Keratinocyte (primary cell): ENCODE results near the gene MAP2K5. TPM values are rescaled to one million over a fixed set of nuclear protein-coding genes. Genes with fewer than 3 reads are reported as not detected.

ENCODE experiments used
- DNase-seq: peaks from one replicate; pipeline ENCODE4 v3.0.0-alpha.2; 2011; ENCODE audit warnings: low read depth, missing footprints, low spot score
- FAIRE-seq: peaks from 2 replicates; lab custom pipeline; 2011; peaks lifted over from hg19 to GRCh38; lab: Jason Lieb, UNC
- H2AFZ ChIP-seq: 2 replicates; pipeline ENCODE4 v1.6.0; 2012; ENCODE audit warnings: low read length, control low read depth, inconsistent platforms; ENCODE audit not compliant: control insufficient read depth
- H3K27ac ChIP-seq: 2 replicates; pipeline ENCODE4 v1.5.1; 2011; ENCODE audit warnings: low read length; ENCODE audit not compliant: control insufficient read depth, insufficient read depth
- H3K27me3 ChIP-seq: 3 replicates; pipeline ENCODE4 v1.6.0; 2011; ENCODE audit warnings: low read length; ENCODE audit not compliant: control insufficient read depth, insufficient read depth; ENCODE audit errors: extremely low read depth
- H3K36me3 ChIP-seq, 2 experiments: 2 replicates in 1 of 2; 3 replicates in 1 of 2; pipeline ENCODE4 v1.5.1; 2011; ENCODE audit warnings: low read length in 2 of 2, mild to moderate bottlenecking in 1 of 2; ENCODE audit not compliant: control insufficient read depth in 2 of 2, insufficient read depth in 2 of 2; ENCODE audit errors: extremely low read depth in 1 of 2
- H3K4me1 ChIP-seq: 3 replicates; pipeline ENCODE4 v1.5.1; 2011; ENCODE audit warnings: low read length; ENCODE audit not compliant: control insufficient read depth, insufficient read depth; ENCODE audit errors: extremely low read depth
- H3K4me2 ChIP-seq: 3 replicates; pipeline ENCODE4 v1.6.0; 2011; ENCODE audit warnings: low read depth, low read length; ENCODE audit not compliant: control insufficient read depth, insufficient read depth; ENCODE audit errors: extremely low read depth
- H3K4me3 ChIP-seq, 3 experiments: fragments of 200-600 bp in 1 of 3; sonication (generic) in 1 of 3; 2 replicates in 2 of 3; 3 replicates in 1 of 3; pipeline ENCODE4 v1.5.1; 2011 to 2016; ENCODE audit warnings: low read length in 3 of 3, mild to moderate bottlenecking in 3 of 3, control low read depth in 2 of 3, inconsistent platforms in 1 of 3, low read depth in 1 of 3, mixed read lengths in 1 of 3, mixed run types in 1 of 3, moderate library complexity in 1 of 3; ENCODE audit not compliant: control insufficient read depth in 2 of 3, insufficient read depth in 2 of 3; ENCODE audit errors: extremely low read depth in 1 of 3
- H3K79me2 ChIP-seq: 2 replicates; pipeline ENCODE4 v1.6.0; 2012; ENCODE audit warnings: low read length; ENCODE audit not compliant: control insufficient read depth, insufficient read depth
- H3K9ac ChIP-seq: 3 replicates; pipeline ENCODE4 v1.6.0; 2011; ENCODE audit warnings: low read length; ENCODE audit not compliant: control insufficient read depth, insufficient read depth; ENCODE audit errors: extremely low read depth
- H3K9me1 ChIP-seq: 3 replicates; pipeline ENCODE4 v1.6.0; 2011; ENCODE audit warnings: low read length; ENCODE audit not compliant: control insufficient read depth, insufficient read depth; ENCODE audit errors: extremely low read depth
- H3K9me3 ChIP-seq: 2 replicates; pipeline ENCODE4 v1.5.1; 2012; ENCODE audit warnings: low read depth, low read length; ENCODE audit not compliant: control insufficient read depth
- H4K20me1 ChIP-seq: 3 replicates; pipeline ENCODE4 v1.6.0; 2011; ENCODE audit warnings: low read length; ENCODE audit not compliant: control insufficient read depth, insufficient read depth; ENCODE audit errors: extremely low read depth
- EZH2 ChIP-seq: IDR thresholded peaks from one replicate; pipeline ENCODE4 v1.6.1; 2012; ENCODE audit warnings: inconsistent platforms, mild to moderate bottlenecking, low read length, moderate library complexity
- dilution Hi-C: fragments of 300-500 bp; cut with MboI; formaldehyde crosslinking; loops from one replicate; pipeline ENCODE4 v1.7.0; 2020; ENCODE audit warnings: low sequenced_read_pairs; ENCODE audit not compliant: extremely low pct_ligation_motif_present
- polyA plus RNA-seq, 5 experiments: library from polyadenylated mRNA; depleted of rRNA in 3 of 5; stranded (reverse) in 3 of 5; stranded (forward) in 1 of 5; unstranded in 1 of 5; fragments of >200 nt; gene quantifications; 1 replicate in 1 of 5; 2 replicates in 3 of 5; 3 replicates in 1 of 5; pipeline versions ENCODE4 v1.2.1 to v1.2.3, GENCODE V29; 2011 to 2012; ENCODE audit warnings: missing spikeins in 2 of 5, low read depth in 1 of 5, low replicate concordance in 1 of 5
- TF ChIP-seq, protein P1 (sequence below), 3 experiments: IDR thresholded peaks in 1 of 3; conservative IDR thresholded peaks in 1 of 3; optimal IDR thresholded peaks in 1 of 3; 2 replicates in 2 of 3; 3 replicates in 1 of 3; pipeline versions ENCODE3 to v1.5.1; 2011; ENCODE audit warnings: low read length in 3 of 3, mild to moderate bottlenecking in 3 of 3, moderate library complexity in 2 of 3, control low read depth in 1 of 3, inconsistent platforms in 1 of 3; ENCODE audit not compliant: insufficient read depth in 2 of 3; ENCODE audit errors: extremely low read depth in 1 of 3

The MAP2K5 gene
- polyA plus RNA-seq, 1 donor (not counting 4 experiments of a cell fraction or from before 2014, with no cell fraction given): 3.6 TPM

DNA sequence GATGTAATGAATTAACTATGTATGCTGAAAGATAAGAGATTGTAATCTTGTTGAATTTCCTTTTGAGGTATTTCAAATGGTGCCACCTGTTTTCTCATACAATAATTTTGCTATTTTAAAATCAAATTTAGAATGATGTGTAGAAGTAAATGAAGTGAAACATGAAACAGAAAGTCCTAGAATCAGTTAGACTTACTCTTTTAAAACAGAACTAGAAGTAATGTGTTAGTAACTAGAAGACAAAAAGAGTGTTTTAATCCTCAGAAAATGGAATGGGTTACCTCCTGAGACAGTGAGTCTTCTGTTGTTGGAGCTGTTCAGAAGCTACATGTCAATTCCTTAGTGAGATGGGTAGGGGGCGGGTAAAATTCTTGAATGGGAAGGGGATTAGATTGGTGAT, 8.1 kb upstream of the MAP2K5 start:
- H3K4me2 ChIP-seq: no peak overlapping the region
- H3K9ac ChIP-seq: no peak overlapping the region
- no peak overlapping the region for H3K4me3 ChIP-seq
- H3K36me3 ChIP-seq: no peaks in the 10 kb centered on the region
- H3K4me1 ChIP-seq: peaks cover 12% of the 10 kb centered on the region
- dilution Hi-C loops: no loop called here
- H3K27me3 ChIP-seq: no peaks in the 10 kb centered on the region
- H3K79me2 ChIP-seq: no peaks in the 10 kb centered on the region
- no peaks in the 10 kb centered on the region for H3K9me3 ChIP-seq
- no peak overlapping the region for H2AFZ ChIP-seq
- no peaks in the 10 kb centered on the region for H4K20me1 ChIP-seq
- DNase-seq (no peak), FAIRE-seq (no peak)
- TF ChIP-seq EZH2: no peak
- TF ChIP-seq, protein P1, sequence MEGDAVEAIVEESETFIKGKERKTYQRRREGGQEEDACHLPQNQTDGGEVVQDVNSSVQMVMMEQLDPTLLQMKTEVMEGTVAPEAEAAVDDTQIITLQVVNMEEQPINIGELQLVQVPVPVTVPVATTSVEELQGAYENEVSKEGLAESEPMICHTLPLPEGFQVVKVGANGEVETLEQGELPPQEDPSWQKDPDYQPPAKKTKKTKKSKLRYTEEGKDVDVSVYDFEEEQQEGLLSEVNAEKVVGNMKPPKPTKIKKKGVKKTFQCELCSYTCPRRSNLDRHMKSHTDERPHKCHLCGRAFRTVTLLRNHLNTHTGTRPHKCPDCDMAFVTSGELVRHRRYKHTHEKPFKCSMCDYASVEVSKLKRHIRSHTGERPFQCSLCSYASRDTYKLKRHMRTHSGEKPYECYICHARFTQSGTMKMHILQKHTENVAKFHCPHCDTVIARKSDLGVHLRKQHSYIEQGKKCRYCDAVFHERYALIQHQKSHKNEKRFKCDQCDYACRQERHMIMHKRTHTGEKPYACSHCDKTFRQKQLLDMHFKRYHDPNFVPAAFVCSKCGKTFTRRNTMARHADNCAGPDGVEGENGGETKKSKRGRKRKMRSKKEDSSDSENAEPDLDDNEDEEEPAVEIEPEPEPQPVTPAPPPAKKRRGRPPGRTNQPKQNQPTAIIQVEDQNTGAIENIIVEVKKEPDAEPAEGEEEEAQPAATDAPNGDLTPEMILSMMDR (optimal IDR thresholded peaks at IDR 0.05 in 1 of 3, IDR thresholded peaks at IDR 0.05 in 1 of 3, conservative IDR thresholded peaks at IDR 0.05 in 1 of 3; ENCODE audit: extremely low read depth in 1 of 3, insufficient read depth in 2 of 3, low read length in 3 of 3): no peak
- no peaks in the 10 kb centered on the region for H3K9me1 ChIP-seq
- H3K27ac ChIP-seq: no peak overlapping the region

DNA sequence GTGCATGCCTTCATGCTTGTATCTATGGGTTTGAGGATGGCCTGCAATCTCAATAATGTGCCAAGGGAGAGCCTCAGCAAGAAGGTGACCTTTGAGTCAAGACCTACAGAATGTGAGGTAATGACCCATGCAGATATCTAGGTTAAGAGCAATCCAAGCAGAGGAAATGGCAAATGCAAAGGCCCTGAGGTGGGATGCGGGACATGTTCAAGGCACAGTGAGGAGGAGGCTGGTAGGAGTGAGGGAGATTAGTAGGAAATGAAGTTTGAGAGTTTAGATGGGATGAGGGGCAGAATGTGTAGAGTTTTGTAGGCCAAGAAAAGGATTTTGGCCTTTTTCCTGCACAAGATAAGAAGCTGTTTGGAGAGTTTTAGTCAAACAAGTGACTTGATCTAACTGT, 4.7 kb upstream of the MAP2K5 start:
- Histone ChIP-seq H2AFZ (no peak overlapping the region), H3K9ac (no peak overlapping the region), H3K27ac (no peak overlapping the region), H3K9me3 (no peaks in the 10 kb centered on the region), H3K27me3 (no peaks in the 10 kb centered on the region), H4K20me1 (no peaks in the 10 kb centered on the region), H3K4me3 (no peak overlapping the region), H3K4me1 (peaks cover 18% of the 10 kb centered on the region), H3K36me3 (no peaks in the 10 kb centered on the region), H3K79me2 (no peaks in the 10 kb centered on the region), H3K9me1 (no peaks in the 10 kb centered on the region), H3K4me2 (no peak overlapping the region)
- no peak for FAIRE-seq
- dilution Hi-C loops: no loop called here
- no peak for DNase-seq
- TF ChIP-seq EZH2: no peak
- TF ChIP-seq, protein P1 (optimal IDR thresholded peaks at IDR 0.05 in 1 of 3, IDR thresholded peaks at IDR 0.05 in 1 of 3, conservative IDR thresholded peaks at IDR 0.05 in 1 of 3; ENCODE audit: extremely low read depth in 1 of 3, insufficient read depth in 2 of 3, low read length in 3 of 3): no peak
